Measurements from ENCODE around the gene JAG2. TPM values are rescaled to one million over a fixed set of nuclear protein-coding genes. Genes with fewer than 3 reads are reported as not detected.
A peak's percentile ranks its signal among the peaks of the same experiment; 100 is the strongest.

The JAG2 gene
- total RNA-seq, 4 donors from 2014 or later = 47.4 to 75.4 (median 67.2) TPM

DNA sequence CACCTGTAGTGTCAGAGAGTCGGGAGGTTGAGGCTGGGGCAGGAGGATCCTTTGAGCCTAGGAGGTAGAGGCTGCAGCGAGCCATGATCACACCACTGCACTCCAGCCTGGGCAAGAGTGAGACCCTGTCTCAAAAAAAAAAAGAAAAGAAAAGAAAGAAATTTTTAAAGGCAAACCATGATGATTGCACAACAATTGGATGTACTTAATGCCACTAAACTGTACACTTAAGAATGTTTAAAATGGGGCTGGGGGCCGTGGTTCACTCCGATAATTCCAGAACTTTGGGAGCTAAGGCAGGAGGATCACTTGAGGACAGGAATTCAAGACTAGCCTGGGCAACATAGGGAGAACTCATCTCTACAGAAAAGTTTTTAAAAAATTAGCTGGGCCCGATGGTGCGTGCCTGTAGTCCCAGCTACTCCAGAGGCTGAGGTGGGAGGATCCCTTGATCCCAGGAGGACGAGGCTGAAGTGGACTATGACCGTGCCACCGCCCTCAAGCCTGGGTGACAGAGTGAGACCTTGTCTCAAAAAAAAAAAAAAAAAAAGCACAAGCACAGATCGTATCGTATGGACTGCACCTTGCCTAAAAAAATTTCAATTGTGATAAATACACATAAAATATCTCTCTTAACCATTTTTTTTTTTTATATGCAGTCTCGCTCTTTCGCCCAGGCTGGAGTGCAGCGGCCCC, 32.7 kb downstream of the JAG2 start:
- H3K4me1 ChIP-seq = no peaks in the 10 kb centered on the region
- no peaks in the 10 kb centered on the region for H3K36me3 ChIP-seq
- TF ChIP-seq POLR2A (IDR thresholded peaks at IDR 0.05) = no peak
- TF ChIP-seq EP300 (IDR thresholded peaks at IDR 0.05) = no peak
- no peak overlapping the region for H3K4me3 ChIP-seq
- H3K9me3 ChIP-seq = peaks cover 8% of the 10 kb centered on the region
- no peaks in the 10 kb centered on the region for H3K27me3 ChIP-seq
- no peak overlapping the region for H3K27ac ChIP-seq
- 89% methylated on average over 14 of the region's 14 CpGs for WGBS
- DNase-seq (ENCODE audit: low spot score in 2 of 2) = peak; percentile 19 to 40

DNA sequence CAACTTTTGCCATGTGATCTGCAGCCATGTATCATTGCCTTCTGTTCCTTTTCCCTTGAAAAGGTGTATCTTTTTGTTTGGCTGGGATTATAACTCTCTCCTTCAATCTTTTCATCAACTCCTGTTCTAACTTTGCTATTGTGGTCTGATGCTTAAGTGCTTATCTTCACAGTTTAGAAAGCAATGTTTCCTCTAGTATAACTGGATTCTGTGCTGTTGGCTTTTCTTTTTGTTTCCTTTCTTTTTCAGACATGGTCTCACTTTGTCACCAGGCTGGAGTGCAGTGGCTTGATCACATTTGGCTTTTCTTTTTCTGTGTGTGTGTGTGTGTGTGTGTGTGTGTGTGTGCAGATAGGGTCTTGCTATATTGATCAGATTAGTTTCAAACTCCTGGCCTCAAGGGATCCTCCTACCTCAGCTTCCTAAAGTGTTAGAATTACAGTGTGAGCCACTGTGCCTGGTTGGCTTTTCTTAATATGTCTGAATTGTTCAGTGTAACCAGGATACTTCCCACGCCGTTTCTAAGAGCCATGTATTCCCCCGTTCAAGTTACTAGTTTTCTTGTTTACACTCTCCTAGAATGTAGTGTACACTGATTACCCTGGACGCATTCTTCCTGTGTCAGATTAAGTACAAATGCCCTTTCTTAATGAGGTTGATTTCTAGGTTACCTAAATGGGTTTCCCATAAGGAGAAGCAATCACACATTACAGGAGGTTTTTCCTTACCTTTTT, 35.5 kb downstream of the JAG2 start:
- no peaks in the 10 kb centered on the region for H3K4me1 ChIP-seq
- no peaks in the 10 kb centered on the region for H3K27me3 ChIP-seq
- peaks cover 8% of the 10 kb centered on the region for H3K9me3 ChIP-seq
- H3K4me3 ChIP-seq = no peak overlapping the region
- H3K27ac ChIP-seq = no peak overlapping the region
- WGBS = 74% methylated on average over 4 of the region's 4 CpGs
- TF ChIP-seq EP300 (IDR thresholded peaks at IDR 0.05) (no peak), POLR2AphosphoS5 (IDR thresholded peaks at IDR 0.05) (no peak), POLR2A (IDR thresholded peaks at IDR 0.05) (no peak)
- TF ChIP-seq, protein P1, sequence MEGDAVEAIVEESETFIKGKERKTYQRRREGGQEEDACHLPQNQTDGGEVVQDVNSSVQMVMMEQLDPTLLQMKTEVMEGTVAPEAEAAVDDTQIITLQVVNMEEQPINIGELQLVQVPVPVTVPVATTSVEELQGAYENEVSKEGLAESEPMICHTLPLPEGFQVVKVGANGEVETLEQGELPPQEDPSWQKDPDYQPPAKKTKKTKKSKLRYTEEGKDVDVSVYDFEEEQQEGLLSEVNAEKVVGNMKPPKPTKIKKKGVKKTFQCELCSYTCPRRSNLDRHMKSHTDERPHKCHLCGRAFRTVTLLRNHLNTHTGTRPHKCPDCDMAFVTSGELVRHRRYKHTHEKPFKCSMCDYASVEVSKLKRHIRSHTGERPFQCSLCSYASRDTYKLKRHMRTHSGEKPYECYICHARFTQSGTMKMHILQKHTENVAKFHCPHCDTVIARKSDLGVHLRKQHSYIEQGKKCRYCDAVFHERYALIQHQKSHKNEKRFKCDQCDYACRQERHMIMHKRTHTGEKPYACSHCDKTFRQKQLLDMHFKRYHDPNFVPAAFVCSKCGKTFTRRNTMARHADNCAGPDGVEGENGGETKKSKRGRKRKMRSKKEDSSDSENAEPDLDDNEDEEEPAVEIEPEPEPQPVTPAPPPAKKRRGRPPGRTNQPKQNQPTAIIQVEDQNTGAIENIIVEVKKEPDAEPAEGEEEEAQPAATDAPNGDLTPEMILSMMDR (IDR thresholded peaks at IDR 0.05) = no peak
- H3K36me3 ChIP-seq = no peaks in the 10 kb centered on the region
- DNase-seq (ENCODE audit: low spot score in 2 of 2) = no peak

DNA sequence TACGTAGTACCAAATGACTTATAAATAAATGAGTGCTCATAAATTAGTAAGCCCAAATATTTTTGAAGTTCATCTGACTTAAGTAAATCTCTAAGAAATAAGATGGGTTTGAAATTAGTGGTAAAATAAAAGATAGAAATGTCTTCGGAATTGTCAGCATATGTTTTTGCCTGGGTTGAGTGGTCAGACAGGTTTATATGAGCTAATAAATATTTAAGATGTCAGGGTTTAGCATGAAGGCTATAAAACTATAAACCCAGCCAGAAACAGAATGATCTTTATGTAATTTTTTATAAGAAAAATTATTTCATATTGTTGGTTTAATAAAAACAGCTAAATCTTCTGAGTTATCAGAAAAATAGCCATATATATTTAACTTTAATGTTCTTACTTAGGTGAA, 37.3 kb downstream of the JAG2 start:
- Histone ChIP-seq H3K4me3 (no peak overlapping the region), H3K4me1 (no peaks in the 10 kb centered on the region), H3K9me3 (peaks cover 8% of the 10 kb centered on the region), H3K27me3 (peaks cover 7% of the 10 kb centered on the region), H3K36me3 (no peaks in the 10 kb centered on the region), H3K27ac (no peak overlapping the region)
- no peak for DNase-seq (ENCODE audit: low spot score in 2 of 2)
- TF ChIP-seq EP300 (IDR thresholded peaks at IDR 0.05) (no peak), POLR2AphosphoS5 (IDR thresholded peaks at IDR 0.05) (no peak), POLR2A (IDR thresholded peaks at IDR 0.05) (no peak)
- TF ChIP-seq, protein P1 (IDR thresholded peaks at IDR 0.05) = no peak
- 79% methylated on average over 2 of the region's 2 CpGs for WGBS

DNA sequence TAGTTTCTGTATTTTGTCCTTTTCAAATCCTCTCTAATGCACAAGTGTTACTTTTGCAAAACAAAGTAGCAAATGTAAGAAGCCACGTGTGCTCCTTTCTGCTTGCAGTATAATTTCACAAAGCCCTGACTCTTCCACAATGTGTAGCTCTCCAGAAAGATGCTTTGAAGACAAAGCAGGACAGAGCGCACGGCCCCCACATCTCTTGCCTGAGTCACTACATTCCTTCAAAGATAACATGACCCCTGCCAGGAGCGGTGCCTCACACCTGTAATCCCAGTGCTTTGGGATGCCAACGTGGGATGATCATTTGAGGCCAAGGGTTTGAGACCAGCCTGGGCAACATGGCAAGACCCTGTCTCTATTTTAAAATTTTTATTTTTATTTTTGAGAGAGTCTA, 40.5 kb downstream of the JAG2 start:
- DNase-seq (ENCODE audit: low spot score in 2 of 2) = peak in 1 of 2 donors; percentile 29

DNA sequence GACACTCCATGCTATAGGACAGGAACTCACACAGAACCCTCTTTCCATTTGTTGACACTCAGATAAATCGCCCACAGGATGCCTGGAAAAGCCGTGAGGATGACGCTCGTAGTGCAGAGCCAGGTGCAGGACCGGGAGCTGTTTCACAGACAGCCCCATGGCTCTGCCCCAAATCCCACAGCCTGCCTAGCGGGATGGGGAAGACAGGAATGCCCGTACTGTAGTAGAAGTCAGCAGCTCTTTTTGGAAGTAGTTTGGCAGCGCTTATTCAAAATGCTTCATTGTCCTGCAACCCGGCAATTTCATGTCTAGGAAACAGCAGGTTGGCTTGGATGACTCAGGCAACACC, 41.6 kb downstream of the JAG2 start:
- Histone ChIP-seq H3K4me1 (no peaks in the 10 kb centered on the region), H3K4me3 (no peak overlapping the region), H3K27me3 (peaks cover 20% of the 10 kb centered on the region), H3K27ac (no peak overlapping the region), H3K36me3 (no peaks in the 10 kb centered on the region), H3K9me3 (peaks cover 7% of the 10 kb centered on the region)
- 55% methylated on average over 9 of the region's 9 CpGs for WGBS
- no peak for TF ChIP-seq POLR2A (IDR thresholded peaks at IDR 0.05)
- TF ChIP-seq EP300 (IDR thresholded peaks at IDR 0.05) = no peak
- TF ChIP-seq, protein P1 (IDR thresholded peaks at IDR 0.05) = no peak
- TF ChIP-seq POLR2AphosphoS5 (IDR thresholded peaks at IDR 0.05) = no peak
- DNase-seq (ENCODE audit: low spot score in 2 of 2) = peak in 1 of 2 donors; percentile 59

More for the DNA sequence above, 40.5 kb downstream of the JAG2 start:
- TF ChIP-seq POLR2A (IDR thresholded peaks at IDR 0.05) = no peak
- TF ChIP-seq EP300 (IDR thresholded peaks at IDR 0.05) = no peak
- no peak for TF ChIP-seq POLR2AphosphoS5 (IDR thresholded peaks at IDR 0.05)
- TF ChIP-seq, protein P1 (IDR thresholded peaks at IDR 0.05) = no peak
- 65% methylated on average over 5 of the region's 5 CpGs for WGBS
- H3K36me3 ChIP-seq = no peaks in the 10 kb centered on the region
- peaks cover 8% of the 10 kb centered on the region for H3K9me3 ChIP-seq
- H3K4me1 ChIP-seq = no peaks in the 10 kb centered on the region
- no peak overlapping the region for H3K4me3 ChIP-seq
- peaks cover 20% of the 10 kb centered on the region for H3K27me3 ChIP-seq
- H3K27ac ChIP-seq = no peak overlapping the region

Measured in suprapubic skin (tissue), 4 donors.